Gastroesophageal sphincter (tissue), 3 donors: ENCODE results near the gene STON2.

Experiments used
- POLR2AphosphoS5 ChIP-seq: sonication (generic); formaldehyde crosslinking; IDR thresholded peaks from one replicate; pipeline ENCODE4 v1.6.1; 2017; ENCODE audit warnings: antibody characterized with exemption
- TF ChIP-seq, protein P1 (sequence below), 4 experiments: fragments of 200-600 bp in 2 of 4; fragments of 450-650 bp in 2 of 4; sonication (generic) in 1 of 4; IDR thresholded peaks; one replicate each; pipeline ENCODE4 v1.5.1; 2017 to 2019; ENCODE audit warnings: antibody characterized with exemption in 4 of 4, mild to moderate bottlenecking in 2 of 4, moderate library complexity in 2 of 4

- TF ChIP-seq POLR2AphosphoS5 = no peak
- TF ChIP-seq, protein P1, sequence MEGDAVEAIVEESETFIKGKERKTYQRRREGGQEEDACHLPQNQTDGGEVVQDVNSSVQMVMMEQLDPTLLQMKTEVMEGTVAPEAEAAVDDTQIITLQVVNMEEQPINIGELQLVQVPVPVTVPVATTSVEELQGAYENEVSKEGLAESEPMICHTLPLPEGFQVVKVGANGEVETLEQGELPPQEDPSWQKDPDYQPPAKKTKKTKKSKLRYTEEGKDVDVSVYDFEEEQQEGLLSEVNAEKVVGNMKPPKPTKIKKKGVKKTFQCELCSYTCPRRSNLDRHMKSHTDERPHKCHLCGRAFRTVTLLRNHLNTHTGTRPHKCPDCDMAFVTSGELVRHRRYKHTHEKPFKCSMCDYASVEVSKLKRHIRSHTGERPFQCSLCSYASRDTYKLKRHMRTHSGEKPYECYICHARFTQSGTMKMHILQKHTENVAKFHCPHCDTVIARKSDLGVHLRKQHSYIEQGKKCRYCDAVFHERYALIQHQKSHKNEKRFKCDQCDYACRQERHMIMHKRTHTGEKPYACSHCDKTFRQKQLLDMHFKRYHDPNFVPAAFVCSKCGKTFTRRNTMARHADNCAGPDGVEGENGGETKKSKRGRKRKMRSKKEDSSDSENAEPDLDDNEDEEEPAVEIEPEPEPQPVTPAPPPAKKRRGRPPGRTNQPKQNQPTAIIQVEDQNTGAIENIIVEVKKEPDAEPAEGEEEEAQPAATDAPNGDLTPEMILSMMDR (IDR thresholded peaks at IDR 0.05) = no peak
These were observed 28.3 kb downstream of the STON2 start for GRCh38 chr14:81371802-81372201.
